Measurements from ENCODE around the gene MARS2.
"Not testable (repeated sequence)": the region's sequence is repeated elsewhere in the genome, so short reads cannot be mapped to it uniquely, and the experiment has no call there.

The MARS2 gene

GRCh38 chr2:197705121-197705911 is at the start of gene MARS2:
Gene MARS2, plus strand, starts transcription at chr2:197705369. Its CDS starts 37 bp downstream, at chr2:197705406.
- DNase-seq = peak; percentile 77

- DNase-seq = no peak
Measured at GRCh38 chr2:197657562-197657961, 47.6 kb upstream of the MARS2 start.

DNA sequence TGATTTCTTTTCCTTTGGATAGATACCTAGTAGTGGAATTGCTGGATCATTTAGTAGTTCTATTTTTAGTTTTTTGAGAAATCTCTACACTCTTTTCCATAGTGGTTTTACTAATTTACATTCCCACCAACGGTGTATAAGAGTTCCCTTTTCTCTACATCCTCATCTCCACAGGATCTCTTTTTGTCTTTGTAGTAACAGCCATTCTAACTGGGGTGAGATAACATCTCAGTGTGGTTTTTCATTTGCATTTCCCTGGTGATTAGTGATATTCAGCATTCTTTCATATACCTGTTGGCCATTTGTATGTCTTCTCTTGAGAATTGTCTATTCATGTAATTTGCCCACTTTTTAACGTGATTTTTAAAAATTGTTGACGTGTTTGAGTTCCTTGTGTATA is 43.5 kb upstream of the MARS2 start:
- DNase-seq = no peak

DNA sequence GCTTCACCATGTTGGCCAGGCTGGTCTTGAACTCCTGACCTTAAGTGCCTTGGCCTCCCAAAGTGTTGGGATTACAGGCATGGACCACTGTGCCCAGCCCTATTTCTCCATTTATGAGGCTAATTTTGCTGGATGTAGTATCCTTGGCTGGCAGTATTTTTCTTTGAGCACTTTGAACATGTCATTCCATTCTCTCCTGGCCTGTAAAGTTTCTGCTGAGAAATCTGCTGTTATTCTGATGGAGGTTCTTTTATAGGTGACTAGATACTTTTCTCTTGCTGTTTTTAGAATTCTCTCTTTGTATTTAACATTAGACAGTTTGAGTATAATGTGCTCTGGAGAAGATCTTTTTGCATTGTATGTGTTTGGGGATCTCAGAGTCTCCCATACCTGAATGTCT is 38.9 kb upstream of the MARS2 start:
- DNase-seq = no peak

DNA sequence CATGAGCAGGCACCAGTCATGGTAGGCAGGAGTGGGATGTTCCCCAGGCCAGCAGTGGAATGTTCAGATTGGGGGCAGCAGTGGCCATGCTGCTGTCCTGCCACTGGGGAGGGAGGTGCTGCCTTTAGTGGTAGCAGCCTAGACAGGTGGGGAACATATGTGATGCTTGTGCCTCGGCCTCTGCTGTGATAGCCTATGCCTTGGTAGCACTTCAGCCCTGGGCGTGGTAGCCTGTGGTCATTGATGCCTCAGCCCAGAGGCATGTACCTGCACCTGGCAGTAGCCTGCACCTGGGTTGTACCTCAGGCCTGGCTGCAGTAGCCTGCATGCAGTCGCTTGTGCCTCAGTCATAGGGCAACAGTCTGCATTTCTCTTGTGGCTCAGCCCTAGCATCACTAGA is 36.9 kb upstream of the MARS2 start:
- DNase-seq = no peak

DNA sequence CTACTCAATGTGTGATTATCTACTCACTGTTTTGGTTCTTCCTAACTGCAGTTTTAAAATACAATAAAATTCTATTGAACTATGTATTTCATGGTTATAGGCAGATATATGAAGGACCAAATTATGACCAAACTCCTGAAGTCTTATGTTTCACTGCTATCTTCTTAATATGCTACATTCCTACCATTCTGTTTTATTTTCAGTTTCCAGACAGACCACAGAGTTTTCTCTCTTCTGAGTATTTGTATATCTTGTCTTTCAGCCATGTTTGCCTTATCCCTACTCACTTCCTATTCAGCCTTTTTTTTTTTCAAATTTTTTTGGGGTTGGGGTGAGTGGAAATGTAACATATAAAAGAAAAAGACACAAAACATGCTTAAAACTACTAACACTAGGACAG is 36.1 kb upstream of the MARS2 start:
- DNase-seq = no peak

DNA sequence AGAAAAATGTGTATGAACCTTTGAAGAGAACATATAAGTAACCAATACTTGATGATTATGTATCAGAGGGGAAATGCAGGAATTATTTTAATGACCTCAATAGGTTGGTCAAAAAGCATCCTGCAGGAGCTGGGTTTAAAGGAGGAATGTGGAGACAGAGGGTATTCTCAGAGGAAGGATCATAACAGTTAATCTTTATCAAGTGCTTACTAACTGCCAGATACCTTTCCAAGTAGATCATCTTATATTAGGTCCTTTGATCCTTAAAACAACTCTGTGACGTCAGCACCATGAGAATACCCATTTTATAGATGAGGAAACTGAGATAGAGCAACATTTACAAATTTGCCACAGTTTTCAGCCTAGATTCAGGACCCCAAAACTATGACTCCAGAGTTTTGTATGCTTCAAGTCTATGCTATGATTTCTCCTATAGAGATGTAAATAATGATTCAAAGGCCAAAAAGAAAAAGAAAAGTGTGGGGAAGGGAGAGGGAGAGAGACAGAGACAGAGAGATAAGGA is 32.7 kb upstream of the MARS2 start:
- no peak for DNase-seq

- no peak for DNase-seq
Measured at GRCh38 chr2:197673106-197673505, 32.1 kb upstream of the MARS2 start.

DNA sequence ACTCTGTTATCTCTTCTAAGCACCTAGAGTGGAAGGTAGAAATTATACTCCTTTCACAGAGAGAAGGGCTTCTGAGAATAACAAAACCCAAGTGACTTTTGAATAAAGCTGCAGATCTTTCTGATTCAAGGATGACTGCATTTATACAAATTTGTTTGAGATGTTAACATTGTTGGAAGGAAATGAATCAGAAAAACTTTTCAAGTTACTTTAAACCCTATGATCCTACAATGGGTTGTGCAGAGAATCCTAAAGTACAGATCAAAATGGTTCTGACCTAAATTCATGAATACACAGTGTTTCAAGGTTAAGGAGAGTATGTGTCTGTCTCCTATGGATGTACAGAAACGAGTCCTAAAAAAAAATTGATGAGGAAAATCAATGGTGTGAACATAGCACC is 31.6 kb upstream of the MARS2 start:
- DNase-seq = no peak

DNA sequence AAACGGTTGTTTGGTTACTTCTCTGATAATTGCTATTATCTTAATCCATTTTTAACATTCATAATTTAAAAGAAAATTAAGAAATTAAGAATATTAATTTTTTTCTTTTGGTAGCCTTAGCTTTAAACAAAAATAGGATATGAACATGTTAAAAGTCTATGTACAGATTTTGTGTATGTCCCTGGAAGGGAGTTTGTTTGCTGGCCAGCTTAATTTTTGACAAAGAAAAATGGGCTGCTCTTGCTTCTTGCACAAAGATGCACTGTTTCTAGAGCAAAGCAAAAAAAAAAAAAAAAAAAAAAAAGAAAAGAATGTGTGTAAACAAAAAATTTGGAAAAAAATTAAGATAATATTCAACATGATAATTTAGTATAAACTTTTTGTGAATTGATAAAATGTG is 31.1 kb upstream of the MARS2 start:
- no peak for DNase-seq

DNA sequence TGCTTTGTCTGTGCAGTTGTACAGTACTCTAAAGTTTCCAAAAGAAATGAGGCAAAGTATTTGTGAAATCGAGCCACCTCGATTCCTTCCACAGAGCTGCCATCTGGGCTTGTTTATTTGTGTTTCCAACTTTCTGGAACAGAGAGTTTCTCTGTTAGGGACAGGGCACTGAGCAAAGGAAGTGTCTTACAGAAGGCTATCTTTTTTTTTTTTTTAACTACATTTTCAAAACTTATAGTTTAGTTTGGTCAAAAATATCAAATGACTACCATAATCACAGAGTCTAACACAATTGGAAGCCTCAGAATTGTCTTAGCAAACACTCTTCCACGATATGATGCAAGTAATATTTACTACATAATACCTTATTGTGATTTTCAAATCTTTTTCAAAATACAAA is 30.6 kb upstream of the MARS2 start:
- DNase-seq = no peak

DNA sequence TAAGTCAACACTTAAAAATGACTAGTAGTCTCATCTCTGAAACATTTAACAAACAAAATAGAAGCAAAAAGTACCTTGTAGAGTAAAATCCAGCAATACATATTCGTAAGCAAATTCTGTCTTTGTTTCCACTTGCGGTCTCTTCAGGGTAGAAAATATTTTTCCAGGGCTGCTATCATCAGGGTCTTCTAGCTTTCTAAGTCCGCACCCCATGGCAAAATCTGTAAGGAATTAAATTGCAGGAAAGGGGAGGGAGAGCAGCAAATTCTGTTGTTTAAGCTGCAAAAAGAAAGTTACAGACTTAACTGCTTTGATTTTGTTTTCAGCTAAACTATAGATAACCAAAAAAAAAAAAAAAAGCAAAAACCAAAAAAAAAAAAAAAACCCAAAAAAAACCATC is 29.9 kb upstream of the MARS2 start, which contains the start of gene RFTN2:
TSS of gene RFTN2 (minus strand) at position 342 of the 400 bp plus-strand sequence. CDS start at position 213, 129 bp downstream.
- no peak for DNase-seq

GRCh38 chr2:197675711-197676188 is 29.4 kb upstream of the MARS2 start:
- DNase-seq = no peak

GRCh38 chr2:197677056-197677455 is 28.1 kb upstream of the MARS2 start:
- DNase-seq = no peak

DNA sequence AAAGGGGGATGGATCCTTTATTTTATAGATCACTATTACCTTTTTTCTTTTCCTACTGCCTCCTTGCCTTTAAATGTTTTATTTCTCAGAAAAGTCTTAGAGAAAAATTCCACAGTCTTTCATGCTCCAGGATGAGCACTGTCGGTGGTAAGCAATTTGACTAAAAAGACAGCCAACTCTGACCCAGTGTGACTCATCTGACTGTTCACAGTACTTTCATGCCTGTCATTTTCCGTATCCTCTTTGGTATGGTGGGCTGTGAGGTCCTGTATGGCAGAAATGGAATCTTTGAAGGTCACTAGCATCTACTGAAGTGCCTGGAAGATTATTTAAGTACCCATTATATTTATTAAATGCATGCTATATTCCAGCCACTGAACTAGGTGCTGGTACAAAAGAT is 27.7 kb upstream of the MARS2 start:
- DNase-seq = no peak

DNA sequence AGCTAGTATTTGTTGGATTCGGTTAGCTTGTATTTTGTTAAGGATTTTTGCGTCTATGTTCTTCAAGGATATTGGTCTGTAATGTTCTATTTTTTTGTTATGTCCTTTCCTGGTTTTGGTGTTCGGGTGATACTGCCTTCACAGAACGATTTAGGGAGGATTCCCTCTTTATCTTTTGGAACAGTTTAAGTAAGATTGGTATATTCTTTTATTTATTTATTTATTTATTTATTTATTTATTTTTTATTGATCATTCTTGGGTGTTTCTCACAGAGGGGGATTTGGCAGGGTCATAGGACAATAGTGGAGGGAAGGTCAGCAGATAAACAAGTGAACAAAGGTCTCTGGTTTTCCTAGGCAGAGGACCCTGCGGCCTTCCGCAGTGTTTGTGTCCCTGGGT is 10.0 kb upstream of the MARS2 start:
- DNase-seq = not testable (repeated sequence)

DNA sequence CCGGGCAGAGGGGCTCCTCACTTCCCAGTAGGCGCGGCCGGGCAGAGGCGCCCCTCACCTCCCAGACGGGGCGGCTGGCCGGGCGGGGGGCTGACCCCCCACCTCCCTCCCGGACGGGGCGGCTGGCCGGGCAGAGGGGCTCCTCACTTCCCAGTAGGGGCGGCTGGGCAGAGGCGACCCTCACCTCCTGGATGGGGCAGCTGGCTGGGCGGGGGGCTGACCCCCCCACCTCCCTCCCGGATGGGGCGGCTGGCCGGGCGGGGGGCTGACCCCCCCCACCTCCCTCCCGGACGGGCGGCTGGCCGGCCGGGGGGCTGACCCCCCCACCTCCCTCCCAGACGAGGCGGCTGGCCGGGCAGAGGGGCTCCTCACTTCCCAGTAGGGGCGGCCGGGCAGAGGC is 9.2 kb upstream of the MARS2 start:
- not testable (repeated sequence) for DNase-seq

DNA sequence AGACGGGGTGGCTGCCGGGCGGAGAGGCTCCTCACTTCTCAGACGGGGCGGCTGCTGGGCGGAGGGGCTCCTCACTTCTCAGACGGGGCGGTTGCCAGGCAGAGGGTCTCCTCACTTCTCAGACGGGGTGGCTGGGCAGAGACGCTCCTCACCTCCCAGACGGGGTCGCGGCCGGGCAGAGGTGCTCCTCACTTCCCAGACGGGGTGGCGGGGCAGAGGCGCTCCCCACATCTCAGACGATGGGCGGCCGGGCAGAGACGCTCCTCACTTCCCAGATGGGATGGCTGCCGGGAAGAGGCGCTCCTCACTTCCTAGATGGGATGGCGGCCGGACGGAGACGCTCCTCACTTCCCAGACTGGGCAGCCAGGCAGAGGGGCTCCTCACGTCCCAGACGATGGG is 8.6 kb upstream of the MARS2 start:
- DNase-seq = not testable (repeated sequence)

GRCh38 chr2:197699724-197700123 is 5.4 kb upstream of the MARS2 start:
- DNase-seq = not testable (repeated sequence)

GRCh38 chr2:197700960-197701359 is 4.2 kb upstream of the MARS2 start:
- DNase-seq = no peak

DNA sequence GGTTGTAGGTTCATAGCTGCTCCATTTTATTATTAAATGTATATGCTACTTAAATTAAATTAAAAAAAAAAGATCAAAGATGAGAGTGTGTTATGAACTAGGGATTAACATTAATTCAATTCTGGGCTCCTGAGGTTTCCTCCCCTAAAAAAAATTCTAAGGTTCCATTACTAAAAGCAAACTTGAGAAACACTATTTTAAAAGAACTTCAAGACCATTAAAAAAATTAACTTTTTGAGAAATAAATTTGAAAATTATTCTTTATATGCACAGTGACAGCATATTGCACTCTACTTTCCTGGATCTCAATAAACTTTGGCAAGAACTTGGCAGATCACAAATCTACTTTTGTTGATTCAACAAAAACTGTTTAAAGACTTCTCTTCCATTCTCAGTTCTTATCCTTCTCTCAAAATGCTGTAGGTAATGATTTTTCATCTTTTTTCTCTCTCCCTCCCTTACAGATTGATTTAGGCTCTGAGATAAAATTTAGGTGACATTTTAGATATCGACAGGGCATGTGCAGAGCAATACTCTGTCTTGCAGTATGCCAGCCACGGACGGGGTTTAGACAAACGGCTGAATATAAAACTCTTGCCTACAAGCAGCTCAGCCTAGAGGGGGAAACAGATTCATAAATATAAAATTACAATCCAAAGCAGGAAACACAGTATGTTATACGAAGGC is 592 bp upstream of the MARS2 start:
- no peak for DNase-seq

DNA sequence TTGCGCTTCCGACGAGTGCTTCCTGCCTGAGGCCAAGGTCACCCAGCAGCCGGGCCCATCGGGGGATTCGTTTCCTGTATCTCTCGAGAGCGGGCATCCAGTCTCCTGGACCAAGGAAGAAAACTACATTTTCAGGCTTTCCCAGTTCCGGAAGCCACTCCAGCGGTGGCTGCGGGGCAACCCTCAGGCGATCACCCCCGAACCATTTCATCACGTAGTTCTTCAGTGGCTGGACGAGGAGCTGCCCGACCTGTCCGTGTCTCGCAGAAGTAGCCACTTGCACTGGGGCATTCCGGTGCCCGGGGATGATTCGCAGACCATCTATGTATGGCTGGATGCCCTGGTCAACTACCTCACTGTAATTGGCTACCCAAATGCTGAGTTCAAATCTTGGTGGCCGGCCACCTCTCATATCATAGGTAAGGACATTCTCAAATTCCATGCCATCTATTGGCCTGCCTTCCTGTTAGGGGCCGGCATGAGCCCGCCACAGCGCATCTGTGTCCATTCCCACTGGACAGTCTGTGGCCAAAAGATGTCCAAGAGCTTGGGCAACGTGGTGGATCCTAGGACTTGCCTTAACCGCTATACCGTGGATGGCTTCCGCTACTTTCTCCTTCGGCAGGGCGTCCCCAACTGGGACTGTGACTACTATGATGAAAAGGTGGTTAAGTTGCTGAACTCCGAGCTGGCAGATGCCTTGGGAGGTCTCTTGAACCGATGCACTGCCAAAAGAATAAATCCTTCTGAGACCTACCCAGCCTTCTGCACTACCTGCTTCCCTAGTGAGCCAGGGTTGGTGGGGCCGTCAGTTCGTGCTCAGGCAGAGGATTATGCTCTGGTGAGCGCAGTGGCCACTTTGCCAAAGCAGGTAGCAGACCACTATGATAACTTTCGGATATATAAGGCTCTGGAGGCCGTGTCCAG is 1.0 kb downstream of the MARS2 start:
- no peak for DNase-seq

GRCh38 chr2:197706839-197707207 is 1.7 kb downstream of the MARS2 start:
- no peak for DNase-seq
